ENCODE measurements around the gene C13orf46.

- no peak for TF ChIP-seq POLR2AphosphoS5 (IDR thresholded peaks at IDR 0.05; ENCODE audit: low read depth)
- TF ChIP-seq CTCF (IDR thresholded peaks at IDR 0.05; ENCODE audit: insufficient read depth, low read length): peak; percentile 42
- no peak for TF ChIP-seq SPI1 (IDR thresholded peaks at IDR 0.05; ENCODE audit: borderline replicate concordance, low read depth)
Observed at GRCh38 chr13:113951246-113951999, 22.5 kb downstream of the C13orf46 start.

Measured in HL-60 (cell line).